Measurements from ENCODE around the gene MYO1E. TPM values are rescaled to one million over a fixed set of nuclear protein-coding genes. Genes with fewer than 3 reads are reported as not detected.

MYO1E gene
- total RNA-seq, 1 experiment from 2014 or later = 83.6 TPM

DNA sequence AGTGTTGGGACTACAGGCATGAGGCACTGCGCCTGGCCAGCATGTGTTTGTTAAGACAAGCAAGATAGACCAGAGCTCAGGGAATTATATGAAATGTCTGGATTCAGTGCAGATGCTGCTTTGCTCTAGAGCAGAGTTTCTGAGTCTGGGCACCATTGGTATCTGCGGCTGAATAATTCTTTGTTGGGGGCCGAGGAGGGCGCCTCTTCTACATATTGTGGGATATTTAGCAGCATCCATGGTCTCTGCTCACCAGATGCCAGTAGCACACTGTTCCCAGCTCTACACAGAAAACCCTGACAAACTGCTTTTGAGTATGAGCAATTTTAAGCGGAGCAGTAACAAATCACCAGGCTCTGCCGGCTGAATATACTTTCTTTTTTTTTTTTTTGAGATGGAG, 169.7 kb downstream of the MYO1E start (continued):
- TF ChIP-seq CTCF (IDR thresholded peaks at IDR 0.05) (no peak), GRHL2 (CRISPR knock-in tag; IDR thresholded peaks at IDR 0.05; ENCODE audit: insufficient replicate concordance, severe bottlenecking) (no peak)

DNA sequence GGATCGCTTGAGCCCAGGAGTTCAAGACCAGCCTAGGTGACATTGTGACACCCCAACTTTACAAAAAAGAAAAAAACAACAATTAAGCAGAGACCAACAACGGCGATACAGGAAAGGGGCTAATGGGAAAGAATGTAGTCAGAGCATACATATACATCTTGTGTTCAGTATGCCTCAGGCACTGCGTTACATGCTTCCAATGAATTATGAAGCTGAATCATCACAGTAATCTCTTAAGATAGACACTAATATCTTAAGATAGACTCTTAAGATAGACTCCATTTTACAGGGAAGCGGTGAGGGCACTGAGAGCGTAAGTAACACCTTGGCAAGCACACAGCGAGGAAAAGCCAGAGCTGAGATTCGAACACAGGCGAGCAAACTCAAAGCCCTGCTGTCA, 172.1 kb downstream of the MYO1E start:
- POLR2A ChIA-PET = interaction anchor here (1.0 kb wide), 1 partner anchor 9 kb away, joined by 7 read pairs; no protein-coding TSS in a partner anchor
- Mint-ChIP-seq H3K4me1 (no peaks in the 10 kb centered on the region), H3K27me3 (ENCODE audit: low read depth) (no peaks in the 10 kb centered on the region), H3K9me3 (no peaks in the 10 kb centered on the region), H3K27ac (no peak overlapping the region), H3K4me3 (no peak overlapping the region), H3K36me3 (peaks cover 22% of the 10 kb centered on the region)
- CTCF ChIA-PET = interaction anchor here (0.8 kb wide), 1 partner anchor 432 kb away, joined by 4 read pairs; no protein-coding TSS in a partner anchor
- DNase-seq (ENCODE audit: low spot score) (no peak), ATAC-seq (no peak)
- TF ChIP-seq ETV6 (CRISPR knock-in tag; IDR thresholded peaks at IDR 0.05) (no peak), NFE2L1 (CRISPR knock-in tag; IDR thresholded peaks at IDR 0.05) (no peak), MYBL2 (CRISPR knock-in tag; IDR thresholded peaks at IDR 0.05) (no peak), ZBTB21 (CRISPR knock-in tag; IDR thresholded peaks at IDR 0.05; ENCODE audit: borderline replicate concordance) (no peak)
- TF ChIP-seq, protein P1, sequence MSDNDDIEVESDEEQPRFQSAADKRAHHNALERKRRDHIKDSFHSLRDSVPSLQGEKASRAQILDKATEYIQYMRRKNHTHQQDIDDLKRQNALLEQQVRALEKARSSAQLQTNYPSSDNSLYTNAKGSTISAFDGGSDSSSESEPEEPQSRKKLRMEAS (CRISPR knock-in tag; IDR thresholded peaks at IDR 0.05) = no peak
- TF ChIP-seq, protein P2, sequence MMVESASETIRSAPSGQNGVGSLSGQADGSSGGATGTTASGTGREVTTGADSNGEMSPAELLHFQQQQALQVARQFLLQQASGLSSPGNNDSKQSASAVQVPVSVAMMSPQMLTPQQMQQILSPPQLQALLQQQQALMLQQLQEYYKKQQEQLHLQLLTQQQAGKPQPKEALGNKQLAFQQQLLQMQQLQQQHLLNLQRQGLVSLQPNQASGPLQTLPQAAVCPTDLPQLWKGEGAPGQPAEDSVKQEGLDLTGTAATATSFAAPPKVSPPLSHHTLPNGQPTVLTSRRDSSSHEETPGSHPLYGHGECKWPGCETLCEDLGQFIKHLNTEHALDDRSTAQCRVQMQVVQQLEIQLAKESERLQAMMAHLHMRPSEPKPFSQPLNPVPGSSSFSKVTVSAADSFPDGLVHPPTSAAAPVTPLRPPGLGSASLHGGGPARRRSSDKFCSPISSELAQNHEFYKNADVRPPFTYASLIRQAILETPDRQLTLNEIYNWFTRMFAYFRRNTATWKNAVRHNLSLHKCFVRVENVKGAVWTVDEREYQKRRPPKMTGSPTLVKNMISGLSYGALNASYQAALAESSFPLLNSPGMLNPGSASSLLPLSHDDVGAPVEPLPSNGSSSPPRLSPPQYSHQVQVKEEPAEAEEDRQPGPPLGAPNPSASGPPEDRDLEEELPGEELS (CRISPR knock-in tag; IDR thresholded peaks at IDR 0.05) = no peak

GRCh38 chr15:59199626-59200465, 172.8 kb downstream of the MYO1E start:
- ATAC-seq (no peak), DNase-seq (ENCODE audit: low spot score) (no peak)
- ChIA-PET POLR2A (interaction anchor here (1.0 kb wide), 1 partner anchor 8 kb away, joined by 7 read pairs; no protein-coding TSS in a partner anchor), CTCF (no interaction called here)
- Mint-ChIP-seq H3K9me3 (no peaks in the 10 kb centered on the region), H3K27ac (peak overlapping the region; percentile 6; the same call in 1 of the 2 replicates), H3K27me3 (ENCODE audit: low read depth) (no peaks in the 10 kb centered on the region), H3K4me3 (no peak overlapping the region), H3K4me1 (no peaks in the 10 kb centered on the region), H3K36me3 (peaks cover 23% of the 10 kb centered on the region)
- TF ChIP-seq HMGA2 (CRISPR knock-in tag; IDR thresholded peaks at IDR 0.05) = peak; percentile 51; the same call in 1 of the 2 replicates
- TF ChIP-seq E2F1 (CRISPR knock-in tag; IDR thresholded peaks at IDR 0.05) = no peak
- TF ChIP-seq, protein P2 (CRISPR knock-in tag; IDR thresholded peaks at IDR 0.05) = no peak

- H3K27me3 Mint-ChIP-seq (ENCODE audit: low read depth) = no peaks in the 10 kb centered on the region
- ChIA-PET CTCF (interaction anchor here (1.3 kb wide), 1 partner anchor 331 kb away, joined by 4 read pairs; no protein-coding TSS in a partner anchor), POLR2A (no interaction called here)
- H3K9me3 Mint-ChIP-seq = no peaks in the 10 kb centered on the region
- ATAC-seq (no peak), DNase-seq (ENCODE audit: low spot score) (no peak)
- no peak overlapping the region for H3K4me3 Mint-ChIP-seq
- no peaks in the 10 kb centered on the region for H3K4me1 Mint-ChIP-seq
- no peak overlapping the region for H3K27ac Mint-ChIP-seq
- H3K36me3 Mint-ChIP-seq = peaks cover 25% of the 10 kb centered on the region
- TF ChIP-seq JUN (CRISPR knock-in tag; IDR thresholded peaks at IDR 0.05) (no peak), ELF4 (CRISPR knock-in tag; IDR thresholded peaks at IDR 0.05; ENCODE audit: low read depth) (no peak), JAZF1 (CRISPR knock-in tag; IDR thresholded peaks at IDR 0.05) (no peak), ZBTB43 (CRISPR knock-in tag; IDR thresholded peaks at IDR 0.05) (no peak), MYBL2 (CRISPR knock-in tag; IDR thresholded peaks at IDR 0.05) (no peak), NFATC4 (CRISPR knock-in tag; IDR thresholded peaks at IDR 0.05) (no peak), ATF1 (CRISPR knock-in tag; IDR thresholded peaks at IDR 0.05) (no peak), RELA (CRISPR knock-in tag; IDR thresholded peaks at IDR 0.05; ENCODE audit: borderline replicate concordance) (no peak), ATF6 (CRISPR knock-in tag; IDR thresholded peaks at IDR 0.05) (no peak)
Measured at GRCh38 chr15:59197454-59197853, 175.2 kb downstream of the MYO1E start.
